ENCODE measurements around the gene MARVELD1. TPM values are rescaled to one million over a fixed set of nuclear protein-coding genes. Genes with fewer than 3 reads are reported as not detected.

Gene MARVELD1
- total and polyA plus RNA-seq, 2 of the 13 experiments (the other 11 are each of a cell fraction or from before 2014, with no cell fraction given) = not detected

DNA sequence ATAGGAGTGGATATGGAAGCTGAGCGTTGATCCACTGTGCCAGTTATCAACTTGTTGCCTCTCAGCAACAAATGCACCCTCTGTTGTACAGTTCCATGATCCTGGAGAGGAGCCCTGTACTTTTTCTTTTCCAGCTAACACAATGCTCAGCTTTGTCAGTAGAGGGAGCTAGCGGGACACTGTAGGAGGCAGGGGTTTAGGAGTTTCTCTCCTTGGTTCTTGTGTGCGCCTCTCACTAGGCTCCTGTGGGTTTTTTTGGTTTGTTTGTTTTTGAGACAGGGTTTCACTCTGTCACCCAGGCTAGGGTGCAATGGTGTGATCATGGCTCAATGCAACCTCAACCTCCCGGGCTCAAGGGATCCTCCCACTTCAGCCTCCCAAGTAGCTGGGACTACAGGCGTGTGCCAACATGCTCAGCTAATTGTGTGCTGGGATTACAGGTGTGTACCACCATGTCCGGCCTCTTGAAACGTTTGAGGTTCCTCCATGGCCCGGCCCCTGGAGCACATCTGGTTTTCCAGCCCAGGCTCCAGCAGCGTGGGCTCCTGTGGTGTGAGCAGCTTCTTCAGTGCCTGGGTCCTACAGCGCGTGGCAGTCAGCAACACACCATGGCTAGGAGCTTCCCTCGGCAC lies 12.0 kb upstream of the MARVELD1 start (continued):
- TF ChIP-seq IKZF1 (IDR thresholded peaks at IDR 0.05) = no peak
- TF ChIP-seq, protein P1, sequence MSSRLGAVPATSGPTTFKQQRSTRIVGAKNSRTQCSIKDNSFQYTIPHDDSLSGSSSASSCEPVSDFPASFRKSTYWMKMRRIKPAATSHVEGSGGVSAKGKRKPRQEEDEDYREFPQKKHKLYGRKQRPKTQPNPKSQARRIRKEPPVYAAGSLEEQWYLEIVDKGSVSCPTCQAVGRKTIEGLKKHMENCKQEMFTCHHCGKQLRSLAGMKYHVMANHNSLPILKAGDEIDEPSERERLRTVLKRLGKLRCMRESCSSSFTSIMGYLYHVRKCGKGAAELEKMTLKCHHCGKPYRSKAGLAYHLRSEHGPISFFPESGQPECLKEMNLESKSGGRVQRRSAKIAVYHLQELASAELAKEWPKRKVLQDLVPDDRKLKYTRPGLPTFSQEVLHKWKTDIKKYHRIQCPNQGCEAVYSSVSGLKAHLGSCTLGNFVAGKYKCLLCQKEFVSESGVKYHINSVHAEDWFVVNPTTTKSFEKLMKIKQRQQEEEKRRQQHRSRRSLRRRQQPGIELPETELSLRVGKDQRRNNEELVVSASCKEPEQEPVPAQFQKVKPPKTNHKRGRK (CRISPR knock-in tag; IDR thresholded peaks at IDR 0.05) = no peak
- TF ChIP-seq, protein P2, sequence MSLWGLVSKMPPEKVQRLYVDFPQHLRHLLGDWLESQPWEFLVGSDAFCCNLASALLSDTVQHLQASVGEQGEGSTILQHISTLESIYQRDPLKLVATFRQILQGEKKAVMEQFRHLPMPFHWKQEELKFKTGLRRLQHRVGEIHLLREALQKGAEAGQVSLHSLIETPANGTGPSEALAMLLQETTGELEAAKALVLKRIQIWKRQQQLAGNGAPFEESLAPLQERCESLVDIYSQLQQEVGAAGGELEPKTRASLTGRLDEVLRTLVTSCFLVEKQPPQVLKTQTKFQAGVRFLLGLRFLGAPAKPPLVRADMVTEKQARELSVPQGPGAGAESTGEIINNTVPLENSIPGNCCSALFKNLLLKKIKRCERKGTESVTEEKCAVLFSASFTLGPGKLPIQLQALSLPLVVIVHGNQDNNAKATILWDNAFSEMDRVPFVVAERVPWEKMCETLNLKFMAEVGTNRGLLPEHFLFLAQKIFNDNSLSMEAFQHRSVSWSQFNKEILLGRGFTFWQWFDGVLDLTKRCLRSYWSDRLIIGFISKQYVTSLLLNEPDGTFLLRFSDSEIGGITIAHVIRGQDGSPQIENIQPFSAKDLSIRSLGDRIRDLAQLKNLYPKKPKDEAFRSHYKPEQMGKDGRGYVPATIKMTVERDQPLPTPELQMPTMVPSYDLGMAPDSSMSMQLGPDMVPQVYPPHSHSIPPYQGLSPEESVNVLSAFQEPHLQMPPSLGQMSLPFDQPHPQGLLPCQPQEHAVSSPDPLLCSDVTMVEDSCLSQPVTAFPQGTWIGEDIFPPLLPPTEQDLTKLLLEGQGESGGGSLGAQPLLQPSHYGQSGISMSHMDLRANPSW (CRISPR knock-in tag; IDR thresholded peaks at IDR 0.05; ENCODE audit: borderline replicate concordance) = no peak
- TF ChIP-seq, protein P3, sequence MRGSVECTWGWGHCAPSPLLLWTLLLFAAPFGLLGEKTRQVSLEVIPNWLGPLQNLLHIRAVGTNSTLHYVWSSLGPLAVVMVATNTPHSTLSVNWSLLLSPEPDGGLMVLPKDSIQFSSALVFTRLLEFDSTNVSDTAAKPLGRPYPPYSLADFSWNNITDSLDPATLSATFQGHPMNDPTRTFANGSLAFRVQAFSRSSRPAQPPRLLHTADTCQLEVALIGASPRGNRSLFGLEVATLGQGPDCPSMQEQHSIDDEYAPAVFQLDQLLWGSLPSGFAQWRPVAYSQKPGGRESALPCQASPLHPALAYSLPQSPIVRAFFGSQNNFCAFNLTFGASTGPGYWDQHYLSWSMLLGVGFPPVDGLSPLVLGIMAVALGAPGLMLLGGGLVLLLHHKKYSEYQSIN (CRISPR knock-in tag; IDR thresholded peaks at IDR 0.05; ENCODE audit: borderline replicate concordance) = no peak
- TF ChIP-seq RBM39 (IDR thresholded peaks at IDR 0.05; ENCODE audit: low read depth, low read length, poor library complexity, severe bottlenecking) = no peak
- TF ChIP-seq, protein P4, sequence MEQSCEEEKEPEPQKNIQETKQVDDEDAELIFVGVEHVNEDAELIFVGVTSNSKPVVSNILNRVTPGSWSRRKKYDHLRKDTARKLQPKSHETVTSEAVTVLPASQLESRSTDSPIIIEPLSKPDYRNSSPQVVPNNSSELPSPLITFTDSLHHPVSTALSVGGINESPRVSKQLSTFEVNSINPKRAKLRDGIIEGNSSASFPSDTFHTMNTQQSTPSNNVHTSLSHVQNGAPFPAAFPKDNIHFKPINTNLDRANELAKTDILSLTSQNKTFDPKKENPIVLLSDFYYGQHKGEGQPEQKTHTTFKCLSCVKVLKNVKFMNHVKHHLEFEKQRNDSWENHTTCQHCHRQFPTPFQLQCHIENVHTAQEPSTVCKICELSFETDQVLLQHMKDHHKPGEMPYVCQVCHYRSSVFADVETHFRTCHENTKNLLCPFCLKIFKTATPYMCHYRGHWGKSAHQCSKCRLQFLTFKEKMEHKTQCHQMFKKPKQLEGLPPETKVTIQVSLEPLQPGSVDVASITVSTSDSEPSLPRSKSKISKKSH (CRISPR knock-in tag; IDR thresholded peaks at IDR 0.05; ENCODE audit: borderline replicate concordance) = no peak
- TF ChIP-seq TCF7L2 (IDR thresholded peaks at IDR 0.05; ENCODE audit: low read depth, low read length) = no peak
- TF ChIP-seq, protein P5, sequence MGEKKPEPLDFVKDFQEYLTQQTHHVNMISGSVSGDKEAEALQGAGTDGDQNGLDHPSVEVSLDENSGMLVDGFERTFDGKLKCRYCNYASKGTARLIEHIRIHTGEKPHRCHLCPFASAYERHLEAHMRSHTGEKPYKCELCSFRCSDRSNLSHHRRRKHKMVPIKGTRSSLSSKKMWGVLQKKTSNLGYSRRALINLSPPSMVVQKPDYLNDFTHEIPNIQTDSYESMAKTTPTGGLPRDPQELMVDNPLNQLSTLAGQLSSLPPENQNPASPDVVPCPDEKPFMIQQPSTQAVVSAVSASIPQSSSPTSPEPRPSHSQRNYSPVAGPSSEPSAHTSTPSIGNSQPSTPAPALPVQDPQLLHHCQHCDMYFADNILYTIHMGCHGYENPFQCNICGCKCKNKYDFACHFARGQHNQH (CRISPR knock-in tag; IDR thresholded peaks at IDR 0.05) = peak; percentile 55; the same call in 1 of the 2 replicates
- no peak for TF ChIP-seq ZNF788 (CRISPR knock-in tag; IDR thresholded peaks at IDR 0.05; ENCODE audit: borderline replicate concordance)
- TF ChIP-seq, protein P6, sequence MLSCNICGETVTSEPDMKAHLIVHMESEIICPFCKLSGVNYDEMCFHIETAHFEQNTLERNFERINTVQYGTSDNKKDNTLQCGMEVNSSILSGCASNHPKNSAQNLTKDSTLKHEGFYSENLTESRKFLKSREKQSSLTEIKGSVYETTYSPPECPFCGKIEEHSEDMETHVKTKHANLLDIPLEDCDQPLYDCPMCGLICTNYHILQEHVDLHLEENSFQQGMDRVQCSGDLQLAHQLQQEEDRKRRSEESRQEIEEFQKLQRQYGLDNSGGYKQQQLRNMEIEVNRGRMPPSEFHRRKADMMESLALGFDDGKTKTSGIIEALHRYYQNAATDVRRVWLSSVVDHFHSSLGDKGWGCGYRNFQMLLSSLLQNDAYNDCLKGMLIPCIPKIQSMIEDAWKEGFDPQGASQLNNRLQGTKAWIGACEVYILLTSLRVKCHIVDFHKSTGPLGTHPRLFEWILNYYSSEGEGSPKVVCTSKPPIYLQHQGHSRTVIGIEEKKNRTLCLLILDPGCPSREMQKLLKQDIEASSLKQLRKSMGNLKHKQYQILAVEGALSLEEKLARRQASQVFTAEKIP (CRISPR knock-in tag; IDR thresholded peaks at IDR 0.05; ENCODE audit: borderline replicate concordance) = no peak
- TF ChIP-seq ZFP36L1 (CRISPR knock-in tag; IDR thresholded peaks at IDR 0.05) = no peak
- no peak for TF ChIP-seq ATF7-NPFF (CRISPR knock-in tag; IDR thresholded peaks at IDR 0.05; ENCODE audit: low read depth)
- peak; percentile 74 for TF ChIP-seq STAG1 (CRISPR knock-in tag; IDR thresholded peaks at IDR 0.05)
- peak; percentile 40; the same call in 1 of the 2 replicates for TF ChIP-seq IRF2 (CRISPR knock-in tag; IDR thresholded peaks at IDR 0.05)
- no peak for TF ChIP-seq EZH2 (conservative IDR thresholded peaks at IDR 0.05; ENCODE audit: low read depth, low read length)
- no peak for TF ChIP-seq ZFP90 (CRISPR knock-in tag; IDR thresholded peaks at IDR 0.05; ENCODE audit: borderline replicate concordance)

All from HepG2 (cell line).